GM10847 (cell line): Measurements from ENCODE around the gene ZNF524.

Experiments
- POLR2A ChIP-seq: IDR thresholded peaks from 2 replicates; pipeline ENCODE4 v1.6.1; 2011; ENCODE audit not compliant: insufficient read length; ENCODE audit errors: extremely low read depth

Gene ZNF524

DNA sequence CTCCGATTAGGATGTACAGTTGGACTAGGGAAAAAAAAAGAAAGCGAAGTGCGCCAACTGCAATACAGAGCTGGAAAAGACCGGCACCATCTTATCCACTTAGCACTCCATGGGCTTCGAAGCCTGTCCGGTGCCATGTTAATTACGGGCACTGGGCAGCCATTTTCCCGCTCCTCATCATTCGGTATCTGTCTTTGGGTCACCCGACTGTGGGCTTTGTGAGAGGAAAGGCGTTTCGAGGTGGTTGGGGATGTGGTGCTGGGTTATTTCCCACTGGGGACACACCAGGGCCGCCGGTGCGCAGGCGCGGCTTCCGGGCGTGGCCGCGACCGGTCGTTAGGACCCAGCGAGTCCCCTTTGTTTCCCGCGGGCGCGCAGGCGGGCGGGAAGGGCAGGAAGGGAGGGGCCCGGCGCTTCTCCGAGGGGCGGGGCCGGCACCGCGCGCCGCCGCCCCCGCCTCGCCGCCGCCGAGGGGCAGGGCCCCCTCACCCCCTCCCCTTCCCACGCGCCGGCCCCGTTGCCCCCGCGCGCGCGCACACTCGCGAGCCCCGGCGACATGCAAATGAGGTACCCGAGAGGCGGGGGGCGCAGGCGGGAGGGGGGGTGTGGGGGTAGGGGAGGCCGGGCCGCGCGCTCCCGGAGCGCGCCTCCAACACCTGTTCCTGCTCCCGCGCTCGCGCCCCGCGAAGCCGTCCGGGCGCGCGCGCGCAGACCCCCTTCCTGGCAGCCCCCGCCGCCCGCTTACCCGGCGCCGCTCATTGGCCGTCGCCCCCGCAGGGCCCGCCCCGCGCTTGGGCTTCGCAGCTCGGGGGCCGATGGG is at the start of gene ZNF524:
ZNF524 (plus strand) TSS at position 447 of the 820 bp plus-strand sequence. CDS start 1,825 bp downstream, outside the sequence.
- TF ChIP-seq POLR2A, result no peak

DNA sequence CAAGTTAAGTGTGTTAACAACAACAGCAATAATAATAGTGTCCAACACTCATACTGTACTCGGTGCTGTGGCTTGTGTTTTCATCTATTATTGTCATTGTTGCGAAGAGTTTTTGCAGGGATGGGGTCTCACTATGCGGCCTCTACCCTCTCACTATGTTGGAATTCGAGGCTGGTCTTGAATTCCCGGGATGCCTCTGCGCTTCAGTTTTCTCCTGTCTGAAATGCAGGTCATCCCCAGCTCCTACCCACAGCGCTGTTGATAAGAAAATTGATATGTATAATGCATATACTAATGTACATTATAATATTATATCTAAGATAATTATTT is 49.8 kb upstream of the ZNF524 start:
- no peak for TF ChIP-seq POLR2A

- no peak for TF ChIP-seq POLR2A
These were observed 47.9 kb upstream of the ZNF524 start for GRCh38 chr19:55552206-55552605.

DNA sequence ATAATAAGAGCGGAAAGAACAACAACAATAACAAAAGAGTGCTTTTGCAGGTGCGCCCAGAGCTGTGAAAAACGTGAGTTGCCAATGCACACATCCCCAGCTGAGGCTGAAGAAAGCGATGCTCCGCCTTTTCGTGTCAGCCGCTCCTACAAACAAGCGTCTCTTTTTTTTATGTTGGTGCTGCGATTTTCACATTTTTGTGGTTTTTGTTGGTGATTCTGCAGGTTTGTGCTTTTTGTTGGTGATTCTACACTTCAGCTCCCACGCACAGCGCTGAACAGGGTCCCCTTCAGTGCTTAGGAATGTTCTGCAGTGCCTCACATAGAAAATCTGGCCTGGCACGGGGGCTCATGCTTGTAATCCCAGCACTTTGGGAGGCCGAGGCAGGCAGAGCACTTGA is 47.5 kb upstream of the ZNF524 start:
- no peak for TF ChIP-seq POLR2A

DNA sequence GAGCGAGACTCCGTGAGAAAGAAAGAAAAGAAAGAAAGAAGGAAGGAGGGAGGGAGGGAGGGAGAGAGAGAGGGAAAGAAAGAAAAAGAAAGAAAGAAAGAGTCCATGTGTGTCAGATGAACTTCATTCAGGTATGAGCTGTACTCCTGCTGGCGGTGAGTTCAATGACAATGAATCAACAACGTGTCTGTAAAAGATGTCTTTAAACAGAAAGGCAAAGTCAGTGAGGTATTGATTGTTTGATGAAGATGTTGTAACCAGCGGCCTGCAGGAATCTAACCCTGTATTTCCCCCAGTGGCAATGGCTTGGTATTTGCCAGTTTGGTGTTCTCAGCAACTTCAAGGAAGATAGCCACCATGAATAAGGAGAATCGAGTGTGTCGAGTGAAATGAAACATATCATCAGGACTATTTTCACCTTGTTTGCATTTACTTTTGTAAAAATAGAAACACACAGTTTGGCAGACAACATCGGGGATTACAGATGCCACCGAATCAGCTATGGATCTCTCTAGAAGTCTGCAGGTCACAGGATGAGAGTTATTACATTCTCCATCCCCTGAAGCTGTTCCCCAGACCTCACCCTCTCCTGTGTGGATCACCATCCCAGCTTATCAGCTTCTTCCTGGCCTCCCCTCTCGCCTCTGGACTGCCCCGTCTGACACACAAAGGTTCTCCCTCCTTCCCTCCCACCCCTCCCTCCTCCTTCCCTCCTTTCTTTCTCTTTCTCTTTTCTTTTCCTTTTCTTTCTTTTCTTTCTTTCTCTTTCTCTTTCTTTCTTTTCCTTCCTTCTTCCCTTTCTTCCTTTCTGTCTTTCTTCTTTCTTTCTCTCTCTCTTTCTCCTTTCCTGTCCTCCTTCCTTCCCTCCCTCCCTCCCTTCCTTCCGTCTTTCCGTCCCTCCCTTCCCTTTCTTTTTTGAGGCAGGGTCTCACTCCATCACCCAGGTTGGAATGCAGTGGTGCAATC is 46.6 kb upstream of the ZNF524 start:
- TF ChIP-seq POLR2A, result no peak

- no peak for TF ChIP-seq POLR2A
These were observed 45.8 kb upstream of the ZNF524 start for GRCh38 chr19:55554302-55554701.

DNA sequence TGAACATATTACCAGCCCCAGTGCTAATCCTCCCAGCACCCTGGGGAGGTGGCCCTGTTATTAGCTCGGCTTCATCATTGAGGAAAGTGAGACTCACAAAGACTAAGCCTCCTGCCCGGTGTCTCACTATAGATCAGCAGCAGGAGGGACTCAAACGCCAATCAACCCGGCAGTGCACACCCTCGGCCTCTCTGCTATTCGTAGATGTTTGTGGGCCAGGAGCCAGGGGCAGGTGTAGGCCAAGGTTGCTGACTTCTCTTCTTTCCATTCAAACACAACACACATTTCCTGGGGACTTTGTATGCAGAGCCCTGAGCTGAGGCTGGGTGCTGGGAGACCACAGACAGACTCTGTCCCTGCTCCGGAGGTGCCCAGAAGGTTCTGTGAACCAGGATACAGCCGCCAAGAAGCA is 45.3 kb upstream of the ZNF524 start:
- no peak for TF ChIP-seq POLR2A

DNA sequence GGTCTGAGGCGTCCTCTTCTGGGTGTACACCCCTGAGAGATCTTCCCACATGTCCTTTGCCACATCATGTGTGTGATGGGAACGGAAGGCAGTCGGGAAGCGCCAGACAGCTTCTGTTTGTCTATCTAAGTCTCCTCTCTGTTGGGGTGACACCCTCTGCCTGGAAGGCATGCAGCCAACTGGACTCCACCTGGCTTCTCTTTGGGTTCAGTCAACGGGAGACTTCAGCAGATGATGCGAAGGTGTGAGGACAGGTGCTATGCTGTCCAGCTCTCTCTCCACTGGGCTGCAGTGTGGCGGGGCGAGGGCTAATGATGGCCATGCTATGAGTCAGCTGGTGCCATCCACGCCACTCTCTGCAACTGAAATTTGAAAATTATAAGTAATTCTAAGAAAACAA is 40.4 kb upstream of the ZNF524 start:
- TF ChIP-seq POLR2A, result no peak

- TF ChIP-seq POLR2A, result no peak
These were observed 36.8 kb upstream of the ZNF524 start for GRCh38 chr19:55563261-55563690.

DNA sequence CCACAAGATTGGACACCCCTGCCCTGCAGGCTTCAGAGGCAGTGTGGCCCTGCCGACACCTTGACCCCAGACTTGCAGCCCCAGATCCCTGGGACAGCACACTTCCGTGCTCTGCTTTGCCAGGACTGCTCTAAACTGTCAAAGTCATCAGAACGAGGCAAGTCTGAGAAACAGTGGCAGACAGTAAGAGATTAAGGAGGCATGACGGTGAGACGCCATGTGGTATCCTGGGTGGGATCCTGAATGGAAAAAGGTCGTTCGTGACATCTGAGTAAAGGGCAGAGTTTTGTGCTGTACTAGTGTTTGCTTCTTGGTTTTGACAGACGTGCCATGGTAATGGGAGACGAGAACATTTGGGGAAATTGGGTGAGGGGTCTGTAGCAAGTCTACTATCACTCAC is 33.3 kb upstream of the ZNF524 start:
- TF ChIP-seq POLR2A, result no peak

DNA sequence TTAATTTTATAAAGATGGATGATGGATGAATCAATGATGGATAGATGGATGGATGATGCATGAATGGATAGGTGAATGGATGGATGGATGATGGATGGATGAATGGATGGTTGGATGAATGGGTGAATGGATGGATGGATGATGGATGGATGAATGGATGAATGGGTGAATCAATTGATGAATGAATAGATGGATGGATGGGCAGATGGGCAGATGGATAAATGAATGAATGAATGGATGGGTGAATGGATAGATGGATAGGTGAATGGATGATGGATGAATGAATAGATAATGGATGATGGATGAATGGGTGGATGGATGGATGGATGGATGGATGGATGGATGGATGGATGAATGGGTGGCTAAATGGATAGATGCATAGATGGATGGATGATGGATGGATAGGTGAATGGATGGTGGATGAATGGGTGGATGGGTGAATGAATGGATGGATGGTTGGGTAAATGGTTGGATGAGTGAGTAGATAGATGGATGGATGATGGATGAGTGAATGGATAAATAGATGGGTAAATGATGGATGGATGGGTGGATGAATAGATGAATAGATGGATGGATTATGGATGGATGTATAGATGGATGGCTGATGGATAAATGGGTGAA is 32.3 kb upstream of the ZNF524 start:
- TF ChIP-seq POLR2A, result no peak

DNA sequence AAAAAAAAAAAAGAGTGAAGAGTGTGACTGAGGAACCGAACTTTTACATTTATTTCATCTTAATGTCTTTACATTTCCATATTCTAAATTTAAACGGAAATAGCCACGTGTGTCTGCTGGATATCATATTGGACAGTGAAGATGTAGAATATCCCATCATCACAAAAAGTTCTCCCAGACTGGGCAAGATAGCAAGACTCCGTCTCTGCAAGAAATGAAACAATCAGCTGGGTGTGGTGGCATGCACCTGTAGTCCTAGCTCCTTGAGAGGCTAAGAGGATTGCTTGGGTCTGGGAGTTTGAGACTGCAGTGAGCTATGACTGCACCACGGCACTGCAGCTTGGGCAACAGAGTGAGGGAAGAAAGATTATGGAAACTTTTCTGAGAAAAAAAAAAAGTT is 23.3 kb upstream of the ZNF524 start:
- no peak for TF ChIP-seq POLR2A

DNA sequence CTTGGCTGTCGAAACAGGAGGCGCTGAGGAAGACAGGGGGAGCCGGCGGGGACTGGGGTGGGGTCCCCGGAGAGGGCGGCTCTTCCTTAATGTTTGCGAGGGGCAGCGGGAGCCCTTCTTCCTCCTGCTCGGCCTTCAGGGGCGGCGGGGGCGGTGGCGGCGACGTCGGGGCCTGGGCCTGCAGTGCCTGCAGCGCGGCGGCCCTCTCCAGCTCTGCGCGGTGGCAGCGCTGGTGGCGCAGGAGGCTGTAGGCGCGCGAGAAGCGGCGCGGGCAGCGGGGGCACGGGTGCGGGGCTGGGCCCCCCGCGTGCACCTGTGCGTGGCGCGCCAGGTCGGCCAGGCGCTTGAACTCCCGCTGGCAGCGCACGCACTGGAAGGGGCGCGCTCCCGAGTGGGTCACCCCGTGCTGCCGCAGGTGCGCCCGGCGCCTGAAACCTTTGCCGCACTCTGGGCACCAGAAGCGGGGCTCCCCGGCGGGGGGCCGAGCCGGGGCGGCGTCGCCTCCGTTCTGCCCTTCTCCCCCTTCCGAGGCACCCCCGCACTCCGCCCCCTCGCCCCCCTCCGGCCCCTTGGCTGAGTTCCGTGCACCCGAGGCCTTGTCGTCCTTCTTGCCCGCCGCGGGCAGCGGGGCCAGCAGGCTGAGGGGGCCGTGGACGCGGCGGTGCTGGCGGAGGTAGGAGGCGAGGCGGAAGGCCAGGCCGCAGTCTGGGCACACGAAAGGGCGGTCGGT is 21.9 kb upstream of the ZNF524 start:
- TF ChIP-seq POLR2A, result no peak

DNA sequence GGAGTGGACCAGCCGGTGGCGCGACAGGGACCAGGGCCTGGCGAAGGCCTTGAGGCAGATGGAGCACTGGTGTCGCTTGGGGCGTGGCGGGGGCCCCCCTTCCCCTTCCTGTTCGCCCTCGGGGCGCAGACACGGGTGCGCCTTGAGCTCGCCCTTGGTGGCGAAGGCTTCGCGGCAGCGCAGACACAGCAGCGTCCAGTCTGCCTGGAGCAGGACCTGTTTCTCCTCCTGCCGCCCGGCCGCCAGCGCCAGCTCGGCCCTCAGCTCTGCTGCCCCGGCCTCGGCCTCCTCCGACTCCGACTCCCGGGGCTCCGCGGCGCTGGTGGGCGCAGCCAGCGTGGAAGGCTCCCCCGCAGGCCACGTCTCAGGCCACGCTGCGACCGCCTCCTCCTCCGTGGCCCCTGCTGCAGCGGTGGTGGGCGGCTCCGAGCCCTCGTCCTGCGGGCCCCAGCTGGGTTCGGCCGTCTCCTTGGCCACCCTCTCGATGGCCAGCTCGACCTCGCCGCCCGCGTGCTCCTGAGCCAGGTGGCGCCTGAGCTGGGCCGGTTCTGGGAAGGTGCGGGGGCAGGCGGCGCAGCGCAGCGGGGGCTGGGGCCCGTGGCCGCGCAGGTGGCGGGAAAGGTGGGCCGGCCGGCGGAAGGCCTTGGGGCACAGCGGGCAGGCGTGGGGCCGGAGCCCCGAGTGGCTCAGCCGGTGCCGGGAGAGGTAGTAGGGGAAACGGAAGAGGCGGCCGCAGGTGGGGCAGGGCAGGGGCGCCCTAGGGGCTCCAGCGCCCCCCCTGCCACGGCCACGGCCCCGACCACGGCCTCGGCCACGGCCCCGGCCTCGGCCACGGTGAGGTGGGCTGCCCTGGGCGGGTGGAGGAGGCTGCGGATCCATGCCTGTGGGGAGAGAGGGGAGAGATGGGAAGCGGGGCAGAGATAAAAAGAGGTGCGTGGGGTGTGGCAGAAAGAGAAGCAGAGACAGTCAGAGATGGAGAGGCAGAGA is 21.0 kb upstream of the ZNF524 start:
- no peak for TF ChIP-seq POLR2A
